Transverse colon (tissue), 4 donors: ENCODE results near the gene TMEM266.

Source experiments
- POLR2AphosphoS5 ChIP-seq, 3 donors: sonication (generic); formaldehyde crosslinking; IDR thresholded peaks; one replicate each; pipeline ENCODE4 v1.6.1; 2016; ENCODE audit warnings: antibody characterized with exemption in 3 of 3
- TF ChIP-seq, protein P1 (sequence below), 5 experiments: fragments of 200-600 bp in 3 of 5; fragments of 450-650 bp in 2 of 5; sonication (generic) in 3 of 5; IDR thresholded peaks; 1 replicate in 2 of 5; 2 replicates in 3 of 5; pipeline ENCODE4 v1.5.1; 2016 to 2017; ENCODE audit warnings: antibody characterized with exemption in 5 of 5, inconsistent platforms in 3 of 5, mild to moderate bottlenecking in 2 of 5, moderate library complexity in 1 of 5

GRCh38 chr15:76174654-76175053 lies 114.9 kb downstream of the TMEM266 start:
- no peak for TF ChIP-seq POLR2AphosphoS5 (IDR thresholded peaks at IDR 0.05)
- TF ChIP-seq, protein P1, sequence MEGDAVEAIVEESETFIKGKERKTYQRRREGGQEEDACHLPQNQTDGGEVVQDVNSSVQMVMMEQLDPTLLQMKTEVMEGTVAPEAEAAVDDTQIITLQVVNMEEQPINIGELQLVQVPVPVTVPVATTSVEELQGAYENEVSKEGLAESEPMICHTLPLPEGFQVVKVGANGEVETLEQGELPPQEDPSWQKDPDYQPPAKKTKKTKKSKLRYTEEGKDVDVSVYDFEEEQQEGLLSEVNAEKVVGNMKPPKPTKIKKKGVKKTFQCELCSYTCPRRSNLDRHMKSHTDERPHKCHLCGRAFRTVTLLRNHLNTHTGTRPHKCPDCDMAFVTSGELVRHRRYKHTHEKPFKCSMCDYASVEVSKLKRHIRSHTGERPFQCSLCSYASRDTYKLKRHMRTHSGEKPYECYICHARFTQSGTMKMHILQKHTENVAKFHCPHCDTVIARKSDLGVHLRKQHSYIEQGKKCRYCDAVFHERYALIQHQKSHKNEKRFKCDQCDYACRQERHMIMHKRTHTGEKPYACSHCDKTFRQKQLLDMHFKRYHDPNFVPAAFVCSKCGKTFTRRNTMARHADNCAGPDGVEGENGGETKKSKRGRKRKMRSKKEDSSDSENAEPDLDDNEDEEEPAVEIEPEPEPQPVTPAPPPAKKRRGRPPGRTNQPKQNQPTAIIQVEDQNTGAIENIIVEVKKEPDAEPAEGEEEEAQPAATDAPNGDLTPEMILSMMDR (IDR thresholded peaks at IDR 0.05): no peak
